HL-60 (cell line): Measurements from ENCODE around the gene COL1A2.

Source experiments
- CTCF ChIP-seq: IDR thresholded peaks from one replicate; pipeline ENCODE4 v1.5.1; 2011; ENCODE audit warnings: low read length, control low read depth, inconsistent platforms; ENCODE audit not compliant: insufficient read depth
- GABPA ChIP-seq: IDR thresholded peaks from 2 replicates; pipeline ENCODE4 v1.6.1; 2012; ENCODE audit warnings: low read depth
- POLR2AphosphoS5 ChIP-seq: IDR thresholded peaks from 2 replicates; pipeline ENCODE4 v1.6.1; 2012; ENCODE audit warnings: low read depth
- REST ChIP-seq: IDR thresholded peaks from 2 replicates; pipeline ENCODE4 v1.6.1; 2012; ENCODE audit warnings: low read depth; ENCODE audit not compliant: insufficient replicate concordance
- SPI1 ChIP-seq: IDR thresholded peaks from 2 replicates; pipeline ENCODE4 v1.6.1; 2012; ENCODE audit warnings: low read depth, mild to moderate bottlenecking, borderline replicate concordance

GRCh38 chr7:94360926-94361325 is 33.8 kb upstream of the COL1A2 start:
- TF ChIP-seq CTCF (no peak), REST (no peak), POLR2AphosphoS5 (no peak), GABPA (no peak), SPI1 (no peak)
